Activated T-helper 1 cell treated with anti-CD3 and anti-CD28 coated beads, Interleukin-12 subunit alpha, Interleukin-12 subunit beta, Interleukin-2, Interleukin-4 antibody, amounts not matched to agents 30 ng/mL and 10 ng/mL and 1 ng/mL, durations not matched to agents 14 hours and 24 hours and 36 hours (primary cell): ENCODE measurements around the gene C19orf38. TPM values are rescaled to one million over a fixed set of nuclear protein-coding genes. Genes with fewer than 3 reads are reported as not detected.

Experiments
- total RNA-seq: library from RNA; stranded (reverse); gene quantifications from 2 replicates; pipeline ENCODE4 v1.2.3, GENCODE V29; 2022

Gene C19orf38
- total RNA-seq, 1 donor from 2014 or later, result 5.6 TPM

Other genes starting within 250 kb of the C19orf38 start
- gene SLC44A2, start 222.9 kb upstream of the C19orf38 start, total RNA-seq, result 92.9 and 94.4 TPM in 2 replicates
- gene ILF3, start 194.1 kb upstream of the C19orf38 start, total RNA-seq, result 536 and 558 TPM in 2 replicates
- gene QTRT1, start 147.0 kb upstream of the C19orf38 start, total RNA-seq, result 93.7 and 101 TPM in 2 replicates
- 236 and 240 TPM in 2 replicates for gene DNM2, start 130.3 kb upstream of the C19orf38 start, total RNA-seq
- 19.8 and 21.0 TPM in 2 replicates for gene TMED1, start 12.2 kb upstream of the C19orf38 start, total RNA-seq
- gene CARM1, start 23.1 kb downstream of the C19orf38 start, total RNA-seq, result 85.9 and 88.0 TPM in 2 replicates
- gene YIPF2, start 80.2 kb downstream of the C19orf38 start, total RNA-seq, result 28.8 and 29.5 TPM in 2 replicates
- 22.6 and 22.7 TPM in 2 replicates for gene TIMM29, start 80.4 kb downstream of the C19orf38 start, total RNA-seq
- gene SMARCA4, start 112.6 kb downstream of the C19orf38 start, total RNA-seq, result 177 and 178 TPM in 2 replicates
- gene LDLR, start 241.0 kb downstream of the C19orf38 start, total RNA-seq, result 115 and 117 TPM in 2 replicates